NCI-H128 (cell line): ENCODE measurements around the gene COL5A1.

Experiments
- DNase-seq: peaks from one replicate; lab custom pipeline; 2025; ENCODE audit not compliant: unreplicated experiment; lab: John Stamatoyannopoulos, UW

The COL5A1 gene

GRCh38 chr9:134625361-134626068 is 16.1 kb upstream of the COL5A1 start:
- no peak for DNase-seq

DNA sequence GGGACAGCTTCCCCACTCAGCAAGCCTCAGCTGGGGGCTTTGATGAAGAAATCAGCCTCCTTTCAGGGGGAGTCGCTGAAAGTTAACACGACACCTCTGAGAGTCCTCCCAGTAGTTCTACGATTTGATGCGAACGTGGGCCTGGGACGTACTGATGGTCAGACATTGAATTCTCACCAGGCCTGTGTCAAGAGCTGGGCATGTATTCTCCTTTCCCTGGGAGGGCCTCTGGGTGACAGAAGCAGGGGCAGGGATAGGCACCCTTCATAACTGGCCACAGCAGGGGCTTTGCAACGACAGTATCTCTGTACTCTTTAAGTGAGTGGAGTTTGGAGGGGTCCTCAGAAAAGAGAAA is 15.6 kb upstream of the COL5A1 start:
- no peak for DNase-seq

DNA sequence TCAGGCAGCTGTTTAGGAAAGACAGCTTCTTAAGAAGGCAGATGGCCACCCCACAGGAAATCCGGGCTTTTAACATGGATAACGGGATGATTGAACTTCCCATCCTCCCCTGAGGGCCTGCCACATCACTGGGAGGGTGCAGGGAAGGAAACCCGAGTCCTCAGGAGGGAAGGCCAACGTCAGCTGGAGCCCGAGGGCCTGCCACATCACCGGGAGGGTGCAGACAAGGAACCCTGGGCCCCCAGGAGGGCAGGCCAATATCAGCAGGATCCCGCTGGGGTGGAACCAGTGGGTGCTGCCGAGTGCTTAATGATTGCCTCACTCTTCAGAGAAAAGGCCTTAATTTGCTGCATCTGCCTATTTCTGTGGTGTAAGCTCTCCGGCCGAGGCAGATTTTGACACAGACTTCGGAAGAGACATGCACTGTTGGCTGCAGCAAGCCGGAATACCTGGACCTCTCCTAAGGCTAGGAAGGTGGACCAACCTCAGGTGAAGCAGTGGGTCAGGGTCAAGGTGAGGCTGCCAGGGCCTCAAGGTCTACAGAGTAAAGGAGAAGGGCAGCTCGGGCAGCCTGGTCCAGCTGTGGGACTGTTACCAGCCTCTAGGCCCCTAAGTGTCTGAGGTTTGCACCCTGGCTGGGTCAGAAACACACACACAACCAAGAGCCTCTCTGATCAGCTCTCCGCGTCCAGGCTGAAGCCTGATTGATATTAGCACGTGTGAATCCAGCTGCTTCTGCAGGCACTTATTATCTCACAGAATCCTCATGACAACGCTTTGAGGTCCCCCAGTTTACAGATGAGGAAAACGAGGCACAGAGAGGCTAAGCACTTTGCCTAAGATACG is 14.8 kb upstream of the COL5A1 start:
- no peak for DNase-seq

GRCh38 chr9:134627417-134628353 is 13.9 kb upstream of the COL5A1 start:
- no peak for DNase-seq

GRCh38 chr9:134628354-134628736 is 13.3 kb upstream of the COL5A1 start:
- DNase-seq = no peak

GRCh38 chr9:134629061-134629585 is 12.5 kb upstream of the COL5A1 start:
- no peak for DNase-seq

DNA sequence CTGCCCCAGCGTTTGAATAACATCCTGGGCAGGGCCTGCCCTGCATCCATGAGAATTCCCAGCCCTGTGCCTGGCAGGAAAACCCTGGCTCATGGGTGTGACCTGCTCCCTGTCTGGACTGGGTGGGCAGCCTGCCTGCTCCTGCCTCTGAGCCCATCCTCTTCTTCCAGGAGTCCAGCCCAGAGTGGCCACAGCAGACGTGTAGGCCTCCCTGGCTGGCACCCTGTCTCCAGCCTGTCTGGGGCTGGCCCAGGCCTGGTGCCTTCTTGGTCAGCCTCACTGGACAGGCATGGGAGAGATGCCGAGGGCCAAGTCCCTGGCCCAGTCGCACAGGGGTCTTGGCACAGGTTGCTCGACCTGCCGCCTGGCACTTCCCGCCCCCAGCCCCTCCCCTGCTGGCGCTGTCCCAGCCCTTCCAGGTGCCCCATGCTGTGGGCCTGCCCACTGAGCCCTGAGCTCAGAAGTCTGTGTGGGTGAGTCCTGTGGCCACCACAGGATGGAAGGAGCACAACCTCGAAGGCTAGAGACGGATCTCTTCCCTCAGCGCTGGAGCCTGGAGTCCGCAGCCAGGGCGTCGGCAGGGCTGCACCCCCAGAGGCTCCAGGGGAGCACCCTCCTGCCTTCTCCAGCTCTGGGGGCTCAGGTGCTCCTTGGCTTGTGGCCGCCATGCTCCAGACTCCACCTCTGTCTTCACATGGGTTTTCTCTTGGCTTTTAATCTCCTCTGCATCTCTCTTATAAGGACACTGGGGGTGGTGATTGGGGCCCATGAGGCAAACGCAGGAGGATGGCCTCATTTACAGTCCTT is 11.8 kb upstream of the COL5A1 start:
- DNase-seq = no peak

DNA sequence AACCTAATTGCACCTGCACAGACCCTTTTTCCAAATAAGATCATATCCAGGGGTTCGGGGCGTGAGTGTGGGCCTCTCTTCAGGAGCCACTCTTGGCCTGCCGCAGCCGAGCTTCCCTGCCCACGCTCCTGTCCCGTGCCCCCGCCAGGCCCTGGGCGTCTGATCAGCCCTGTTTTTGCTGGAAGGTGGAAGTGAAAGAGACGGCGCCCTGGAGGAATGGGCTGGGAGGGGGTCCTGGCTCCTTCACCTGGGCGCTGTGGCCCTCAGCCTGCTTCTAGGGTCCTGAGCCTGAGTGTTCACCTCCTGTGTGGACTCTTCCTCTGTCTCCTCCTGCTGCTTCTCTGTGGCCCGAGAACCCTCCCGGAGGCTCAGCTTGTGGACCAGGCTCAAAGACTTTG is 11.2 kb upstream of the COL5A1 start:
- no peak for DNase-seq

DNA sequence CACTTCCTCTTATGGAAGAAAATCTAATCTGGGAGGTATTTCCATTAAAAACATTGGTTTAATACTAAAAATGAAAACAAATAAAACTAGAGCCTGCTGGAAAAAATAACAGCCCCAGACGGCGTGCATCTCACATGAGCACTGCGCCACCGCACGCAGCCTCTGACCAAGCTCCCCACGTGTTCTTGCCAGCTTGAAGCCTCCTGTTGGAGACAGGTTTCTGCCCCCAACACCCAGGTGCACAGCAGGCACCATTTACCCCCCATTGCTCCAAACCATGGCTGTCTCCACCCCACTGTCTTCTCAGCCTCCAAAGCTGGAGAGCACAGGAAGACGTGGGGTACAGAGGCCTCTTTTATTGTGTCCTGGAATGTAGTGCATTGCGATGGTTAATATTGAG is 10.7 kb upstream of the COL5A1 start:
- no peak for DNase-seq

DNA sequence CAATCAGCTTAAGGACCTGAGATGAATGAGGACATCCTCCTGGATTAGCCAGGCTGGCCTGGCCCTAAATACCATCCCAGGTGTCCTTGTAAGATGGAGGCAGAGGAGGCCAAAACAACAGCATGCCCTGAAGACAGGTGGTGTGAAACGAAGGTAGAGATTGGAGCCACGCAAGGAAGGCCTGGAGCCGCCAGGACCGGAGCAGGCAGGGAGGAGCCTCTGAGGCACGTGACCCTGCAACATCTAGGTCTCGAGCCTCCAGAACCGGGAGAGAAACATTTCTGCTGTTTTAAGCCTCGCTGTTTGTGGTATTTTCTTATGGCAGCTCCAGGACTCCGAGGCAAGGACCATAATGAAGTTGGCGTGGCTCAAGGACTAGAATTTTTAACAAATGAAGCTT is 9.7 kb upstream of the COL5A1 start:
- DNase-seq = no peak

DNA sequence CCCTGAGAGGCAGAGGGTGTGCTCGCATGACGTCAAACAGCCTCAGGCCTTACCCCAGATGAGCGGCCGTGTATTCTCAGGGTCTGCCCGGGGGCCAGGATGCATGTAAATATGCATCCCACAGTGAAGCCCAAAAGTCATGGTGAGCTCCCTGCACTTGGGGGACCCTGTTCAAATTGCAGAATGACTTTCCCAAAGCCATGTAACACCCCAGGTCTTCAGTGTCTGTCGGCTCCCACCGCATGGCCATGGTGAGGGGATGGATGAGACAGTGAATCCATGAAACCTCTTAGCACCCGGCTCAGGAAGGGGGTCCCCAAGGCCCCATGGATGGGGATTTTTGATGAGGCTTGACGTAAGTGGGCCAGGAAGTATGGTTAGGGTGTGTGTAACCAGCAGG is 9.3 kb upstream of the COL5A1 start:
- DNase-seq = no peak

GRCh38 chr9:134633362-134634142 is 8.1 kb upstream of the COL5A1 start:
- no peak for DNase-seq

- DNase-seq = no peak
Observed at GRCh38 chr9:134634176-134634575, 7.4 kb upstream of the COL5A1 start.

GRCh38 chr9:134634667-134635230 is 6.9 kb upstream of the COL5A1 start:
- DNase-seq = no peak

GRCh38 chr9:134635351-134636148 is 6.1 kb upstream of the COL5A1 start:
- DNase-seq = no peak

GRCh38 chr9:134636149-134636507 is 5.5 kb upstream of the COL5A1 start:
- DNase-seq = no peak

DNA sequence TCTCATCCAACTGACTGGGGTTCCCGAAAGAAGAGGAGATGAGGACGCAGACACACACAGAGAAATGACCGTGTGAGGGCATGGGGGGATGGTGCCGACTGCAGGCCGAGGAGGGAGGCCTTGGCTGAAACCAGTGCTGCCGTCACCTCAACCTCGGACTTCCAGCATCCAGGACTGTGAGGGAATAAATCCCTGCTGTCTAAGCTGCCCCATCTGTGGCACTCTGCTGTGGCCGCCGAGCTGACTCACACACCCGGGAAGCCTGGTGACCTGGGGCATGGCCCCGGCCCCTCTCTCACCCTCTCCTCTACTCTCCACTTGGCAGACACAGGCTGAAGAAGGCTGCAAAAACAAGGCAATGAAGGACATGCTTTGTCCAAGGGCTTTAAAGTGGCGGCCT is 4.4 kb upstream of the COL5A1 start:
- DNase-seq = no peak

GRCh38 chr9:134637696-134638501 is 3.7 kb upstream of the COL5A1 start:
- DNase-seq = no peak
